ENCODE data around the gene LDLRAD4.

The LDLRAD4 gene

GRCh38 chr18:13625843-13626543 is 407.4 kb downstream of the LDLRAD4 start:
- DNase-seq: no peak

DNA sequence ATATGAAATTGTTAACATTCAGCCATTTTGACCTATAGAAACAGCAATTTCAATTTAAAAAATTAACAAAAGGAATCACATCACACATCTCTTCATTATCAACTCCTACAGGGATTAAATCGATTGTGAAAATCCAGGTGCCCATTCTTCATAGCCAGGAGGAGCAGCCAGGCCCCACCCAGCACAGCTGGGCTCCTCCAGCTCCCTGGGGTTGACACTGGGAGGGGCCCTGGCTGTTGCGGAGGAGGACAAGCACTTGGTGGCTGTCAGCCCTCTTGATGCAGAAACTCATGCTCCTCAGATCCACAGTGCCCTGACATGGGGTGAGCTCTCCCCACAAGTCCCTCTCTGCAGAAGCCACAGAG is 408.0 kb downstream of the LDLRAD4 start:
- DNase-seq: no peak

DNA sequence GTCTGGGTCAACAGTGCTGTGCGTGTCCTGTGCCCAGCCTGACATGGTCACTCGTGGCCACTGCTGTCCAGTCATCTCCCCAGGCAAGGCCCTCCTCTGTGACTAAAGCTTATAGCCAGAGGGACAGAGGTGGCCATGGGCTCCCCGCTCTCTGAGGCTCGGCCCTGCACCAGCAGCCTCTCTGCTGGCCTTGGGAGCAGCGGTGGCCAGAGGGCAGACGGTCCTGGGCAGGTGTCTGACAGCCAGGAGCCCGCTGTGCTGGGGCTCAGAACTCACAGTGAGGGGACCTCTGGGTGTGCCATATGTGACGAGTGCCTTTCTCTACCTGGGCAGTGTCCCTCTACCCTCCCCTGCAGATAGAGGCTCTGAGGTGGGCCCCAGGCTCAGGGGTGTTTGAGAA is 409.1 kb downstream of the LDLRAD4 start:
- no peak for DNase-seq

GRCh38 chr18:13628211-13628610 is 409.7 kb downstream of the LDLRAD4 start:
- no peak for DNase-seq

- DNase-seq: peak; percentile 79
These were observed 411.5 kb downstream of the LDLRAD4 start for GRCh38 chr18:13629841-13630715.

DNA sequence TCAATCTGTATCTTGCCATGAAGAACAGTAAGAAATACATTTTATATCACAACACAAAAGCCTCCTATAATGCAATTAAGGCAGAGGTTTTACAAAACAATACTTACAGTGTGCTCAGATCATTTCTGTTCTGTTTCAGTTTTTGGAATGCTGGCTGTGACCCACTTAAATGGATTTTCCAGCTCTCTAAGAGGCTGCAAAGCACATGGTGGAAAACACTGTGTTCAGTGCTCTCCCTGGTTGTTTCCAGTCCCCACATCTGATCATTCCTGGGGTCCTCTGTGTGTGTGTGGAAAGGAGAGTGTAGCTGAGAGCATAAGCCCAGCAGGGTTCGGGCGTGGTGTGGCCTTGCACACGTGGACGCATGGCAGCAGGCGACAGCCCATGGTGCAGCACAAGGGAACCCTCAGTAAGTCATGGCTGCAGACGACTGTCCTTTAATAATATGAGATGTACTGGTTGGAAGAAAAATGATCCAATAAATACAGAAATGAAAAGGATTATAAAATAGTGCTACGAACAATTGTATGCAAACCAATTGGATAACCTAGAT is 412.2 kb downstream of the LDLRAD4 start:
- no peak for DNase-seq

DNA sequence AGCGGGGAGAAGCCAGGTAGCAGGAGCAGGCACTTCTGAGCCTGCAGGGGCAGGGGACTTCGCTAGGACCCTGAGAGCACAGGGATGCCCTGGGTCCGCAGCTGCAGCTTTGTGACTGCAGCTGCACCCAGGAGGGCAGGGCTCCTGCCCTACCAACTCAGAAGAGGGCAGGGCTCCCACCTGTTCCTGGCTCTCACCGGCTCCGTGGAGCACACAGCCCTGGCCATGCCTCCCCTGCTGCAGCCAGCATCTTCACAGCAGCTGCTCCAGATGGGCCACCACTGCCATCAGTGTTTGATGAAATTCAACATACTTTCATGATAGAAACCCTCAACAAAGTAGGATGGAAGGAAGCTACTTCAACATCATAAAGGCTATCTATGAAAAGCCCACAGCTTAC is 415.1 kb downstream of the LDLRAD4 start:
- no peak for DNase-seq

DNA sequence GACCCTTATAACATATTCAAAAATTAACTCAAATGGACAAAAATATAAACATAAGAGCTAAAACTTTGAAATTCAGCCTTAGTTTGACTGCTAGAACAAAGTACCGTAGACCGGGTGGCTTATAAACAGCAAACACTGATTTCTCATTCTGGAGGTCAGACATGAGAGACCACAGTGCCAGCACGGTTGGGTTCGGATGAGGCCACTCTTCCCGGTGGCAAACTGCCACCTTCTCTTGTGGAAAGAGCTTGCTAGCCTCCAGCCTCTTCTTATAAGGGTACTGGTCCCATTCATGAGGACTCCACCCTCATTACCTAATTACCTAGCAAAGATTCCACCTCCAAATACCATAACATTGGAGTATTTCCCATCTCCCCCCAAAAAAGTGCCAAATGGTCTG is 416.5 kb downstream of the LDLRAD4 start:
- DNase-seq: no peak

DNA sequence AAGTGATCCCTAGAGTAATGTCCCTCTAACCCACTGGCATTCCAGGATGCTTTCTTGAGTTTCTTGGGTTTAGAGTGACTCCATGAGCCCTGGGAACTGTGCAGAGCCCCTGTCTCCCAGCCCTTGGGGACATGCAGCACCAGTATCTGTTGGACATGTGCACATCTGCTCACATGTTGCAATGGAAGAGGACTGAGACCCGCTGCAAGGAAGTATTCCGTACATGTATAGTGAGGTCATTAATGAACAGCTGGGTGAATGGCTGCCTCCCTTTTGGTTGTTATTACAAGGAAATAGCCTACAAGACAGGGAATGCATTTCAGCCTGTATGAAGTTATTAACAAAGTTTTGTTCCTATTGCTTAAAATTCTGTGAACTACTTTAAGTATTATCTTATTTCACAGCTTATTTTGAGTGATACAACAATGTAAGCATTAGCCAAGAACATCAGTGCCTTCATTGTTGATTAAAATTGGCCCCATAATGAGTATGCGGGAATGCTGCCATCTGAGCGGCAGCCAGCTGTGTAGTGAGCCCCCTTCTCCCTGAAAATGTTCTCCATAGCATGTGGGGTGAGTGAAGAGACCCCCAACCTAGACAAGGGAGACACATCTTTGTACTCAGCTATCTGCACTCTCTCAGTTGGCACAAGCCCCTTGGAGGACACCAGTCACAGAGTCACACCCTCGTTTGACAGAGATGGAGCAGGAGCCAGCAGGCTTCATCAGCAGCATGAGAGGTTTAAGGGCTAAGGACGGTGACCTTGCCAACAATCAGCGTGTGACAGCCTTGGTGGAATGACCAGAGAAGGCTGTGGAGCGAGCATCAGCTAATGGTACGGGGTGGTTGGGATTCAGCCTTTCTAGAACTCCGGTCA is 420.4 kb downstream of the LDLRAD4 start:
- DNase-seq: no peak

DNA sequence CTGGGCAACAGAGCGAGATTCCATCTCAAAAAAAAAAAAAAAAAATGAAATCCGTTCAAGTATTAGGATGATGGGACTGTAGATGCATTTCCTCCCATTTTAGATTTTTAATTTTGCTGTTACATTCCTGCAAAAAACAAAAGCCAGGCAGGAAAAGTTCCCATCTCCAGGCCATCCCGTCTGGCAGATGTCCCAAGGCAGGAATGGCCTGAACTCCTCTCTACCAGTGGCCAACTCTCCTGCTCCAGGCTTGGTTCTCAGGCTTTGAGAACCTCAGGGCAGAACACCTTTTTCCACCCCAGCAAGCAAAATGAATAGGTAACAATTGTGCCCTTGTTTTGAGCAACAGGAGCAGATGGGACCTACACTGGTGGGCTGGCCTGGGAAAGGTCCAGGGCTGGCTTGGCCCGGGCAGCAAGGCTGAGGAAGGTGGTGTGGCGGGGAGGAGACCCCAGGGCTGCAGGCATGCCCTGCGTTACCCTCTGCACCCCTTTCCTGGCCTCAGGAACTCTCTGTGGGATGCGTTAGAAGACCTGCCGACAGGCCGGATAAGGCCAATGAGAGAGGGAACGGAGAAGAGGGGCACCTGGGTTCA is 421.8 kb downstream of the LDLRAD4 start:
- no peak for DNase-seq

- no peak for DNase-seq
These were observed 423.2 kb downstream of the LDLRAD4 start for GRCh38 chr18:13641551-13642439.

- no peak for DNase-seq
These were observed 423.9 kb downstream of the LDLRAD4 start for GRCh38 chr18:13642440-13642827.

GRCh38 chr18:13643261-13643751 is 424.7 kb downstream of the LDLRAD4 start:
- DNase-seq: no peak

GRCh38 chr18:13645093-13645492 is 426.5 kb downstream of the LDLRAD4 start:
- DNase-seq: no peak

GRCh38 chr18:13646633-13647032 is 428.1 kb downstream of the LDLRAD4 start:
- no peak for DNase-seq

GRCh38 chr18:13647761-13648160 is 429.2 kb downstream of the LDLRAD4 start:
- no peak for DNase-seq

DNA sequence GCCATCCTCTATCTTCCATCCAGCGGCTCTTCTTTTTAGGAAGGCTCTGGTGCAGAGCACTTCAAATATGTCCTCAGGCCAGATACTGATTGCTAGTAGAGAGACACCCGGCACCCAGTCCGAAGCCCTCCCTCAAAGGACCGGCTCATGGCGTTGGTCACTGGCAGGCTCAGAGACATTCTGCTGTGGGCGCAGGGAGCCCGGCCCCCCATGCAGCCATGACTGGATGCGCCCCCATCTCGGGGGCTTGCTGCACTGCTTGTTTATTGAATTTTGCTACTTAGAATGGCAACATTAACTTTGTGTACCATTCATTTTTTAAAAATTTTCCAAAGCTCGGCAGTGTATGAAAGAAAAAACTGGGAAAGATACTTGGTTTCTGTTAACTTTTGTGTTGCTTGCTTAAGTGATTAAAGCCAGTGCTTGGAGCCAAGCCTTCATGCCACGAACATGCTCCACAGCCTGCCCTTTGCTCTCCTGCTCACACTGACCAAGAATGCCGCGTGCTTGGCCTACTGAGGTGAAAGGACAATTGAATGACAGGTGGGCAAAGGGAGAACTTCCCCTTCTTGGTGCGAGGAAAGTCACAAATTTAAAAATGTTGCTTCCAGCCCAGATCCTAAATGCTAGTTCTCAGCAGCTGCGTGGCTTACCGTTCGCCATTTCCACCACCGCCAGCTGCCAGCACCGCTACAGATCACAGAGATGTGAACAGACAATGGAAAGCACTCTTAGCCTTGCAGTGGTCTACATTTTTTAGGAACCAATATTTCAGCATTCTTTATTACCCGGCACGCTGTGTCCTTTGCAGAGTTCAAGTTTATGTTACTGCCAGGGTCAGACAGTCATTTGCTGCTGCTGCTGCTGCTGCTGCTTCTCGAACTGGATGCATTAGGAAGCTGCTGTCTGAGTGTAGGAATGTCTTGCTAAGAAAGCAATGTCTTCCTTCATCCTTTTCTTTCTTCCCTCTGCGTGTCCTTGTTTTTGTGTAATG is 431.1 kb downstream of the LDLRAD4 start:
- no peak for DNase-seq

DNA sequence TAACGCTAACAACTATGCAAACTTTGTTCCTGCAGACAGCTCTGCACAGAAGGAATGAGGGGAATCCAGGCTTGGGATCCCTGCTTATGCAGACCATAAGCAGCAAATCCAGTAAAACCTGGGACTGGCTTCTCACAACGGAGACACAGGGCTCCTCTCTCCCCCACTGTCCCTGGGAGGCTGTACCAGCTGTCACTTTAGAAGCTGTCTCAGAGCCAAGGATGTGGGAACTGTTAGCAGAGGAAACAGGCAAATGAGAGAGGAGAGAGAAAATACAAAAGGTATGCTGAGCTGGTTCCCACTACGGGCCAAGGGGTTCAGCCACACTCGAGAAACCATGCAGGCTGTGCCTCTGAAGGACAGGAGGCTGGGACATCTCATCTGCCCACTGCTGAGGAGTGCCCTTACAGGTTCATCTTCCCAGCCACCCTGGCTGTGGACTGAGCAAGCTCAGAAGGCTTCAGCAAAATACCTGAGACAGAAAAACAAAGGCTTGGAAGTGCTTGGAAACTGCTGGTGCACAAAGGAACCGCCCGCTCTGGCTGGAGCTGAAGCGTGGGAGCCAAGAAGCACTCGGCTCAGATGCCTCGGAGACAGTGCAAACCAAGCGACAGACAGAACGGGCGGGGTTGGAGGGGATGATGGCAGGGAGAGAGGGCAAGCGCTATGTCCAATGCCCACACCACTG is 435.3 kb downstream of the LDLRAD4 start:
- DNase-seq: peak; percentile 62

GRCh38 chr18:13657974-13658373 is 439.4 kb downstream of the LDLRAD4 start:
- no peak for DNase-seq
